Islet of Langerhans (tissue), 1 donor: ENCODE results near the gene NLGN1.

Experiments used
- FAIRE-seq: peaks from one replicate; lab custom pipeline; 2011; peaks lifted over from hg19 to GRCh38; lab: Jason Lieb, UNC

Gene NLGN1

GRCh38 chr3:174101244-174101643 is 703.7 kb downstream of the NLGN1 start:
- FAIRE-seq: peak; percentile 100

GRCh38 chr3:174102274-174102673 is 704.7 kb downstream of the NLGN1 start:
- FAIRE-seq: no peak

GRCh38 chr3:174102866-174103265 is 705.3 kb downstream of the NLGN1 start:
- no peak for FAIRE-seq

- no peak for FAIRE-seq
Observed at GRCh38 chr3:174110761-174111160, 713.2 kb downstream of the NLGN1 start.

DNA sequence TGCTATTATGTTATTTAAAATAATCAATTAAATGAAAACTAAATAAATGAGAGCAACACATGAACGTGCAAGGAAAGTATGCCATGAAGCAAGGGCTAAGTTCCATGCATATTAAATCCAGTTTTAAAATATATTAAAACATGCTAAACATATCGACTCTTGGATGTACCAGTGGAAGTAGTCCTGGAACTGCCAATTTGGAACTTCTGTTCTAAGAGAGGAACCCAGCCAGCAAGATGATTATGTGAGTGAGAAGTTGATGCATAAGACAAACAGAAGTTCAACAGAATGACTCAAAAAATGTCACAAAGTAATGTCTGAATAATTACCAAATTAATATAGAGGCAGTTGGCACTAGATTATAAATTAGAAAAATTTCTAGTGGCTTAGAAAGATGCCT is 714.2 kb downstream of the NLGN1 start:
- no peak for FAIRE-seq

GRCh38 chr3:174116421-174116820 is 718.9 kb downstream of the NLGN1 start:
- FAIRE-seq: no peak

- FAIRE-seq: no peak
Observed at GRCh38 chr3:174120997-174121396, 723.5 kb downstream of the NLGN1 start.

- FAIRE-seq: no peak
Observed at GRCh38 chr3:174122411-174122810, 724.9 kb downstream of the NLGN1 start.

- FAIRE-seq: no peak
Observed at GRCh38 chr3:174125267-174125824, 727.8 kb downstream of the NLGN1 start.

DNA sequence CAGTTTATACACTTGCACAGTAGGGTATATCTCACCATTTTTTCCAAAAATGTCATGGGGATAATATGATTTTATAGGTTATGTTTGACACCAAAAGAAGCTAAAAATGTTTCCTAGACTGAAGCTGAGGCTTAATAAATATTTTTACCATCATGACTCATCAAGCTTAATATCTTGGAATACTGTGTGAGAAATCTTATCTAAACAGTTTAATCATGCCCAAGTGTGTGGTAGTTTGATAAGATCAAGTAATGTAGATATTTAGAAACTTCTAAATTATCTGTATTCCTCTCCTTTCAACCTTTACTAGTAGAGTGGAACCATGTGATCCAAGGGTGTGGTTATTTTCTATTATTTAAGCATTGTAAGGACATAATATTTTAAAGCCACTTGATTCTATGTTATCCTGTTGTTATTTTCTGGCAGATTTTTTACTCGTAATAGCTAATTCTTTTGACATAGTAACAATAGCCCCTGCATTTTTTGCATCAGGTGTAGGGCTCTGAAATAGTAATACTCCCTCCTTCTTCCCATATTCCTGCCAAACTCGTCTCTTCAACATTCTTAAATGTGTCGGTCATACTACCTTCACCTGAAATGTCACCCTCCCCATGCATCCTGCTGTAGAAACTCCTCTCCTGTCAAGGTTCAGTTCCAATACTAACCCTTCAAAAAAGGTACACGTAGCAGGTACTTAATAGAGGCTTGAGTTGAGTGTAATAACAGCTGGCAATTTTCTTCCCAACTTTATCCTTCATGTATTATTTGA is 729.6 kb downstream of the NLGN1 start:
- no peak for FAIRE-seq

- peak; percentile 86 for FAIRE-seq
Observed at GRCh38 chr3:174132006-174132405, 734.5 kb downstream of the NLGN1 start.

DNA sequence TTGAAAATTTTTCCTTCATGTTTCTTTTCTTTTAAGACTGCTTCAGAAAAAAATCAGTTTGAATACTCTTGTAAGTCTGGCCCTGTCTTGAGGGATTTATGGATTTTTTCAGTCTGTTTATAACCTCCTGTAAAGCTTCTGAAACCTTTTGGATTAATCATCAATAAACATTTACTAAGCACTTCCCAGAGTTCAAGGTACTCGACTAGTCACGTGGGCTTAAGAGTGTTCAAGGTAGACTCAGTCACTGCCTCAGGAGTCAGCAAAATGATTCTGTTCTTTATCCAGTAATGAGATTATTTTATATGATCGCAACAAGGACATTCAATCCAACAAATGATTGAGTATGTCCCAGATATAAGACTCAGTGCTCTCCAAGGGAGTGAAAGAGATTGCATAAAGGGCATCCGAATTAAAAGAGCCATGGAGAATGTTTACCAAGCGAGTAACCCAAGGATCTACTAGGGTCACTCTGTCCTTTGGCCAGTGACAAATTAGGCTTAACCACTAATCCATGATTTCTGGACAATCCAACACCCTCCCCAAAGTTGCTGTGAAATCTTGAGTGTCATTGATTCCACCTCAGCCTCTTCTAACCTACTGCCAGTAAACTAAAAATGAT is 735.0 kb downstream of the NLGN1 start:
- FAIRE-seq: no peak

GRCh38 chr3:174146008-174146407 is 748.5 kb downstream of the NLGN1 start:
- FAIRE-seq: no peak

DNA sequence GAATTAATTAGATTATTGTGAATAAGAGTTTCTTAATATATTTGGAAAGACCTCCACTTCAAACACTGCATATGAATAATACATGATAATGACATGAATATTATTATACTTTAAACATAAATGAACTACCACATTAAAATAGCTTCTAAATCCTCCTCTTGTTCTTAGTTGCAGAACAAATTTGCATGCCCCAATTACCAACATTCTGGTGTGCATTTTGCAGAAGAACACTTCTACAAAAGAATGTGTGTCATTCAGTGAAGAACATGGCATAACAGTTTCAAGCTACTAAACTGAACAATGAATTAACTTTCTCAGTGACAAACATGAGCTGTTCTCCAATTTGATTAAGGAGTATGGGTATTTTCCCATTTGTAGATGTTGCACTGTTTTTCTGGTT is 750.3 kb downstream of the NLGN1 start:
- FAIRE-seq: no peak

- no peak for FAIRE-seq
Observed at GRCh38 chr3:174153871-174154270, 756.3 kb downstream of the NLGN1 start.

- no peak for FAIRE-seq
Observed at GRCh38 chr3:174156200-174156599, 758.7 kb downstream of the NLGN1 start.

DNA sequence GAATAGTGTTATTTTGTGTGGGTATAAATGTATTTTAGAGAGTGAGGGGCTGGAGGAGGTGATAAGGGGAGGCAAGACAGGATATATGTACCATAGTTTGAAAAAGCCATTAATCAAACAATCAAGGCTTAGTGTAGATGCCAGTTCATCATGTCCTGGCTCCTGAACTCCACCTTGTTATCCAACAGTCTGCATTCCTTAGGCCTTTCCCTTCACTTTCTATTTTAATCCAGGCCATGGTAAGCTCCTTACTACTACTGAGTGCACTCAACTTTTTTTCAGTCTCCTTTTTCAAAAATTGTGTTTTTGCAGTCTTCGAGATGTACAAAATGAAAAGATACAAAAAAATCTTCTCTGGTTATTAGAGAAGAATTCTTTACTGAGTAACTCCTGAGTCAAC is 761.1 kb downstream of the NLGN1 start:
- no peak for FAIRE-seq

DNA sequence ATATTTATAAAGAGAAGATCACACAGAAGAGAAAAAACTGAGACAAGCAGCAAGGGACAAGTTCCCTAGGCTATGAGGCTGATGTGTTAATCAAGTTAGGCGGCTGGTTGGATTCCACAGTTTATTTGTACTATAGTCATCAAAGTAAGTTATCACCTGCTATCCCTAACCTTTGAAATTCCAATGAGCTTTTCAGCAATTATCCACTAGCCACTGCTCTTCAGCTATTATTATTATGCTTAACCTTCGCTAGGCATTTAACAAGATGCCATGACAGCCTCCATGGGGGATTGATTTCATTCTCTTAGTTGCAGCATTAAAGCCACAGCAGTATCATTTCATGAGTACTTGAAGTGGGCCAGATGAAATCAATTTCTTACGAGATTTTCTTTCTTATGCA is 762.1 kb downstream of the NLGN1 start:
- FAIRE-seq: no peak

DNA sequence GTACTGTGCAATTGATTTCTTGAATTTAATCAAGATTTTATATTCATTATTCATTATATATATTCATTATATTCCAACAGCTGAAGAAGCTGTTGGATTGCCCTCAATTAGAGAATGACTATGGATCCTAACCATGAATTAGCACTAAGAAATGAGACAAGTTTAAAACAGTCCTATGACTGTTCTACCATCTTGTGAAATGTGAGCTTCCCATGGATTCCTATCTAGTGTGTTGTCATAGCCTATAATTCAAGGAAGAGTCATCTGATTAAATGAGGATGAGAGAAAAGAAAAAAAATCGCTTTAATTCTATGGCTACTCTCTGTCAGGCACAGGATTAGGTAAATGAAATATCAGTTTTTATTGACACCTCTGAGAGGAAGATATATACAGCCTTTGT is 765.0 kb downstream of the NLGN1 start:
- no peak for FAIRE-seq

DNA sequence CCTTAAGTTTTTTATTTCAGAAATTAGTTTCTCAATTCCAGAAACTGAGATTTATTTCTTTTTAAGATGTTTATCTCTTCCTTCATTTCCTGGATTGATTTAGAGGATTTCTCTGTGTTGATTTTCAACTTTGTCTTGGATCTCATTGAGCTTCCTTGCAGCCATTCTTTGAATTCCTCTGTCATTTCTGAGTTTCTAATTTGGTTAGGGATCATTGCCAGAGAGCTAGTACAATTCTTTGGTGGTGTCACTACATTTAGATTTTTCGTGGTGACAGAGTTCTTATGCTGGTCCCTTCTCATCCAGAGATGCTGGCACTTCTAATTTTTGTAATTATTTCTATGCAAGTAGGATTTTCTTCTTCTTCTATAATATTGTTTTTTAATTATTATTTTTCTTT is 770.5 kb downstream of the NLGN1 start:
- FAIRE-seq: no peak

DNA sequence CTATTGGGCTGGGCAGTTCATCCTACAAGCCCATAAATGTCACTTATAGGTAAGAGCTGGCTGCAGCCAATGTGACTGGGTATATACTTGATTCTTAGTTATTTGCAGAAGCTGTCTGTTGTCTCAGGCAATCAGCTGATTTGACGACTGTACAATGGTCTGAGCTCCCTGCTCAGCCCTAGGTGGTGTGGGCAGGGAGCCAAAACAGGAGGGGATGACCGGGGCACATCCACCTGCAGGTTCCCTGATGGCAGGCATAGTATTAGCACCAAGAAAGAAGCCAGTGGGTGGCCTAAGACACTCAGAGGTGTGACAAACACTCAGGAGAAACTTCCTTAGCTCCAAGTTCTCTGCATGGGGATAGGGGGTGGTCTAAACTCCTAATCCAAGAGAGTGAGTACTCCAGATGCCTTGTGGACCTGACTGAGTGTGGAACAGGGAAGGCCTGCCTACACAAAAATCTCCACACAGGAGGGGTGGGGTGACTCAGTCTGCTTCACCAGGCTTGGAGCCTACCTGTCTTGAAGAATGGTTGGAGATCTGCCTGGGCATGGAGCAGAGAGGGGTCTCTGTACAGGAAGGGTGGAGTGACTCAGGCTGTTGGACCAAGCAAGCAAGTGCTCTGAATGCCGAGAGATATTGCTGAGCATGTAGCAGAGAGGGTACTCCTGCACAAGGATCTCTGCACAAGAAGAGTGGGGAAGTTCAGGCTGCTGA is 771.2 kb downstream of the NLGN1 start:
- no peak for FAIRE-seq

- FAIRE-seq: no peak
Observed at GRCh38 chr3:174169736-174170135, 772.2 kb downstream of the NLGN1 start.

GRCh38 chr3:174170248-174170647 is 772.7 kb downstream of the NLGN1 start:
- FAIRE-seq: no peak
